Sigmoid colon (tissue), 7 donors: Measurements from ENCODE around the gene HSDL2. TPM values are rescaled to one million over a fixed set of nuclear protein-coding genes. Genes with fewer than 3 reads are reported as not detected.
"Not testable (repeated sequence)": the region's sequence is repeated elsewhere in the genome, so short reads cannot be mapped to it uniquely, and the experiment has no call there.

Experiments used
- DNase-seq: peaks from one replicate; pipeline ENCODE4 v3.0.0-alpha.2; 2019
- H3K27ac ChIP-seq, 4 donors: fragments of 200-600 bp; sonication (generic); one replicate each; pipeline ENCODE4 v1.5.1; 2016 to 2019; ENCODE audit warnings: mild to moderate bottlenecking in 1 of 4
- H3K27me3 ChIP-seq, 3 donors: fragments of 200-600 bp; sonication (generic); one replicate each; pipeline ENCODE4 v1.5.1; 2019; ENCODE audit warnings: mild to moderate bottlenecking in 1 of 3
- H3K36me3 ChIP-seq, 4 donors: fragments of 200-600 bp; sonication (generic); one replicate each; pipeline ENCODE4 v1.5.1; 2016 to 2019
- H3K4me1 ChIP-seq, 4 donors: fragments of 200-600 bp; sonication (generic); one replicate each; pipeline ENCODE4 v1.5.1; 2017 to 2019
- H3K4me3 ChIP-seq, 4 donors: fragments of 200-600 bp; sonication (generic); one replicate each; pipeline ENCODE4 v1.5.1; 2017 to 2019; ENCODE audit warnings: mild to moderate bottlenecking in 2 of 4, moderate library complexity in 1 of 4
- H3K9me3 ChIP-seq, 4 donors: fragments of 200-600 bp in 3 of 4; sonication (generic) in 3 of 4; one replicate each; pipeline versions ENCODE4 v1.5.1 to v1.6.1; 2013 to 2019
- CTCF ChIP-seq, 4 experiments: fragments of 450-650 bp in 3 of 4; fragments of 200-600 bp in 1 of 4; IDR thresholded peaks; one replicate each; pipeline ENCODE4 v1.5.1; 2016 to 2019; ENCODE audit warnings: antibody characterized with exemption in 4 of 4, mild to moderate bottlenecking in 3 of 4, moderate library complexity in 2 of 4
- EP300 ChIP-seq, 4 donors: sonication (generic); formaldehyde crosslinking; IDR thresholded peaks; one replicate each; pipeline ENCODE4 v1.6.1; 2017; ENCODE audit warnings: antibody characterized with exemption in 4 of 4
- POLR2A ChIP-seq, 2 donors: fragments of 450-650 bp; IDR thresholded peaks; one replicate each; pipeline ENCODE4 v1.6.1; 2016; ENCODE audit warnings: antibody characterized with exemption in 2 of 2, mild to moderate bottlenecking in 2 of 2, moderate library complexity in 2 of 2
- POLR2AphosphoS5 ChIP-seq, 4 donors: sonication (generic); formaldehyde crosslinking; IDR thresholded peaks; one replicate each; pipeline ENCODE4 v1.6.1; 2017; ENCODE audit warnings: antibody characterized with exemption in 4 of 4
- WGBS, 2 donors: extraction: QIAGEN DNeasy Blood & Tissue Kit; methylation state at CpG; one replicate each; pipeline ENCODE4 v1.1.7; 2013; 5-methylcytosine and 5-hydroxymethylcytosine counted together
- intact Hi-C: fragments of 100-400 bp; cut with DNase I; formaldehyde crosslinking; loops from one replicate; pipeline ENCODE4 v1.15.1; 2023
- polyA plus RNA-seq, 3 donors: library from polyadenylated mRNA; stranded (reverse); fragments of 200-250 nt; gene quantifications; one replicate each; pipeline ENCODE4 v1.2.3, GENCODE V29; 2013
- total RNA-seq, 4 donors: library from RNA; depleted of rRNA; stranded (reverse); fragments of >200 nt; gene quantifications; one replicate each; pipeline ENCODE4 v1.1.0, GENCODE V29; 2016
- donor health status: healthy with polysubstance abuse.
- donor health status: Bipolar disorder and iron deficiency.
- donor health status: healthy.

Gene HSDL2
- total and polyA plus RNA-seq, 7 donors = 24.6 to 53.5 (median 39.8) TPM

DNA sequence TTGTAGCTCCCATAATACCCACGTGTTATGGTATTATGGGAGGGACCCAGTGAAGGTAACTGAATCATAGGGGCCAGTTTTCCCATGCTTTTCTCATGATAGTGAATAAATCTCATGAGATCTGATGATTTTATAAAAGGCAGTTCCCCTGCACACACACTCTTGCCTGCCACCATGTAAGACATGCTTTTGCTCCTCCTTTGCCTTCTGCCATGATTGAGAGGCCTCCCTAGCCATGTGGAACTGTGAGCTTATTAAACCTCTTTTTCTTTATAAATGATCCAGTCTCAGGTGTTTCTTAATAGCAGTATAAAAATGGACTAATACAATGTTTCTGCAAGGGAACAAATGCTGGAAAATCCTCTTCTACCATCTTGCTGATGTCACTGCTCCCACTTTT, 10.1 kb upstream of the HSDL2 start:
- H3K4me3 ChIP-seq = no peak overlapping the region
- intact Hi-C loops = no loop called here
- TF ChIP-seq POLR2A (IDR thresholded peaks at IDR 0.05) = no peak
- no peak for TF ChIP-seq POLR2AphosphoS5 (IDR thresholded peaks at IDR 0.05)
- TF ChIP-seq EP300 (IDR thresholded peaks at IDR 0.05) = no peak
- TF ChIP-seq CTCF (IDR thresholded peaks at IDR 0.05) = no peak

DNA sequence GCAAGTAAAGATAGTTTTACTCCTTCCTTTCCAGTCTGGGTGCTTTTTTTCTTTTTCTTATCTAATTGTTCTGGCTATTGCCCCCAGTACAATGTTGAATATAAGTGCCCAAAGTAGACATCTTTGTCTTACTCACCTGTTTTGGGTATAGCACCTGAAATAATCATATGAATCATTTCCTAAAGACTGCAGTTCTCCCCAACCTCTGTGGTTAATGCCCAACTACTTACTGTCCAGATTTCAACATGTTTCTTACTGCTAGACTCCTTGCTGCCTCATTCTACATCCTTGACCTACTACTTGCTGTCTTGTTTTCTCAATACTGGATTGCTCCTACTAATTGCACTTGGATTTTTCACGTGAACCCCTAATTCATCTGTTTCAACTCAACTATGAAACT, 8.8 kb upstream of the HSDL2 start:
- Histone ChIP-seq H3K27ac (no peak overlapping the region), H3K36me3 (no peaks in the 10 kb centered on the region), H3K4me1 (no peaks in the 10 kb centered on the region), H3K9me3 (no peaks in the 10 kb centered on the region), H3K27me3 (no peaks in the 10 kb centered on the region), H3K4me3 (no peak overlapping the region)
- 0 to 98% methylated on average over 1 of the region's 1 CpG for WGBS, 2 donors
- intact Hi-C loops = no loop called here
- TF ChIP-seq CTCF (IDR thresholded peaks at IDR 0.05) = no peak
- no peak for DNase-seq

More for the DNA sequence above, 10.1 kb upstream of the HSDL2 start:
- no peaks in the 10 kb centered on the region for H3K36me3 ChIP-seq
- no peak for DNase-seq
- no peaks in the 10 kb centered on the region for H3K27me3 ChIP-seq
- H3K4me1 ChIP-seq = no peaks in the 10 kb centered on the region
- no peaks in the 10 kb centered on the region for H3K9me3 ChIP-seq
- H3K27ac ChIP-seq = no peak overlapping the region
- WGBS, 2 donors = 86 to 92% methylated on average over 1 of the region's 1 CpG

GRCh38 chr9:112373666-112374065, 6.2 kb upstream of the HSDL2 start:
- DNase-seq, H3K36me3 ChIP-seq, H3K27ac ChIP-seq, H3K4me3 ChIP-seq, intact Hi-C loops, H3K9me3 ChIP-seq, H3K27me3 ChIP-seq: not testable (repeated sequence)
- H3K4me1 ChIP-seq = peaks cover 0 to 23% (median 19%) of the 10 kb centered on the region in 4 donors
- WGBS, 2 donors = 65 to 74% methylated on average over 2 of the region's 2 CpGs

DNA sequence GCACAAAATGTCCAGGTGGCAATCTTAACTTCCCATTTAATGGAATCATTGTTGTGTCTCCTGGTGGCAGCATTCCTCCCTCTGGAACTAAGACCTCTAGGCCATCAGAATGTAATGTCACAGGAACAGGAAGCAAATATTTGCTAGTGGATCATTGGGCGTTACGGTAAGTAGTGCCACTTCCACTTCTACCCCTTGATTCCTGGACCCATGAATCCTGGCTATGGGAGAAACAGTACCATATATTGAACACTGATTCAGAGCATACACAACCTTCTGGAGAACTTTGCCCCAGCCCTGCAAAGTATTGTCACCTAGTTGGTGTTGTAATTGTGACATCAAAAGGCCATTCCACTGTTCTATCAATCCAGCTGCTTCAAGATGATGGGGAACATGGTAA, 5.7 kb upstream of the HSDL2 start:
- H3K27ac ChIP-seq, H3K27me3 ChIP-seq, H3K4me3 ChIP-seq, H3K9me3 ChIP-seq, DNase-seq, intact Hi-C loops, H3K36me3 ChIP-seq: not testable (repeated sequence)
- peaks cover 0 to 26% (median 21%) of the 10 kb centered on the region in 4 donors for H3K4me1 ChIP-seq
- WGBS, 2 donors = 96 to 99% methylated on average over 2 of the region's 2 CpGs

GRCh38 chr9:112375361-112375760, 4.5 kb upstream of the HSDL2 start:
- WGBS, 2 donors = 88 to 90% methylated on average over 5 of the region's 5 CpGs
- no peak overlapping the region for H3K27ac ChIP-seq
- peaks cover 0 to 26% (median 21%) of the 10 kb centered on the region in 4 donors for H3K4me1 ChIP-seq
- H3K9me3 ChIP-seq = no peaks in the 10 kb centered on the region
- H3K4me3 ChIP-seq = no peak overlapping the region
- no peaks in the 10 kb centered on the region for H3K36me3 ChIP-seq
- H3K27me3 ChIP-seq = no peaks in the 10 kb centered on the region
- DNase-seq = no peak
- no peak for TF ChIP-seq POLR2A (IDR thresholded peaks at IDR 0.05)
- no peak for TF ChIP-seq CTCF (IDR thresholded peaks at IDR 0.05)
- TF ChIP-seq EP300 (IDR thresholded peaks at IDR 0.05) = no peak
- no peak for TF ChIP-seq POLR2AphosphoS5 (IDR thresholded peaks at IDR 0.05)
- intact Hi-C loops = no loop called here

DNA sequence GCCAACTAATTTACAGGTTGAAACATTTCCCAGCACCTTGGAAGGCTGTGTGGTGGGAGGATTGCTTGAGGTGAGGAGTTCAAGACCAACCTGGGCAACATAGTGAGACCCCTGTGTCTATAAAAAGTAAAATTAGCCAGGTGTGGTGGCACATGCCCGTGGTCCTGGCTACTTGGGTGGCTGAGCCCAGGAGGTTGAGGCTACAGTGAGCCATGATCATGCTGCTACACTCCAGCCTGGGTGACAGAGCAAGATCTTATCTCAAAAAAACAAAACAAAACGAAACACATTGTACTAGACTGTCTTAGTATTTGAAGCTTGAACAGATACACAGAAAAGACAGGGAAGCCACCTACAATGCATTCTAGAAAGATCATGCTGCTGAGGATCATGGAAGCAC, 2.8 kb upstream of the HSDL2 start:
- intact Hi-C loops = no loop called here
- H3K4me3 ChIP-seq = no peak overlapping the region
- 46 to 55% methylated on average over 2 of the region's 2 CpGs for WGBS, 2 donors

More for the DNA sequence above, 2.8 kb upstream of the HSDL2 start:
- TF ChIP-seq EP300 (IDR thresholded peaks at IDR 0.05) (no peak), CTCF (IDR thresholded peaks at IDR 0.05) (no peak), POLR2AphosphoS5 (IDR thresholded peaks at IDR 0.05) (no peak), POLR2A (IDR thresholded peaks at IDR 0.05) (no peak)
- Histone ChIP-seq H3K36me3 (no peaks in the 10 kb centered on the region), H3K4me1 (peaks cover 0 to 42% (median 32%) of the 10 kb centered on the region in 4 donors), H3K27me3 (no peaks in the 10 kb centered on the region), H3K9me3 (no peaks in the 10 kb centered on the region), H3K27ac (no peak overlapping the region)
- no peak for DNase-seq
